Prostate gland (tissue), 2 donors: Measurements from ENCODE around the gene STAM. TPM values are rescaled to one million over a fixed set of nuclear protein-coding genes. Genes with fewer than 3 reads are reported as not detected.
"Not testable (repeated sequence)": the region's sequence is repeated elsewhere in the genome, so short reads cannot be mapped to it uniquely, and the experiment has no call there.

Experiments
- DNase-seq: peaks from one replicate; pipeline ENCODE4 v3.0.0-alpha.2; 2019; ENCODE audit warnings: low spot score
- H3K27ac ChIP-seq, 2 donors: fragments of 200-600 bp; sonication (generic); 2 replicates each; pipeline ENCODE4 v1.5.1; 2017 to 2019
- H3K27me3 ChIP-seq: fragments of 200-600 bp; sonication (generic); replicated peaks from 2 replicates; pipeline ENCODE4 v1.5.1; 2019; ENCODE audit not compliant: insufficient read depth
- H3K36me3 ChIP-seq, 2 donors: fragments of 200-600 bp; sonication (generic); 1 replicate in 1 of 2; 2 replicates in 1 of 2; pipeline versions ENCODE4 v1.5.1 to v1.8.1; 2017 to 2019
- H3K4me1 ChIP-seq: fragments of 200-600 bp; sonication (generic); replicated peaks from 2 replicates; pipeline ENCODE4 v1.5.1; 2019
- H3K4me3 ChIP-seq, 2 donors: fragments of 200-600 bp; sonication (generic); 2 replicates each; pipeline ENCODE4 v1.5.1; 2017 to 2019
- H3K9me3 ChIP-seq: fragments of 200-600 bp; sonication (generic); 2 replicates; pipeline ENCODE4 v1.5.1; 2017
- POLR2A ChIP-seq: fragments of 450-650 bp; IDR thresholded peaks from one replicate; pipeline ENCODE4 v1.6.1; 2016; ENCODE audit warnings: antibody characterized with exemption, mild to moderate bottlenecking
- POLR2AphosphoS5 ChIP-seq: sonication (generic); formaldehyde crosslinking; IDR thresholded peaks from one replicate; pipeline ENCODE4 v1.6.1; 2017; ENCODE audit warnings: antibody characterized with exemption
- WGBS: methylation state at CpG from one replicate; pipeline ENCODE4 v1.1.5; 2018; 5-methylcytosine and 5-hydroxymethylcytosine counted together
- intact Hi-C: fragments of 100-400 bp; cut with DNase I; formaldehyde crosslinking; loops from one replicate; pipeline ENCODE4 v1.14.2; 2022
- total RNA-seq, 2 donors: library from RNA; depleted of rRNA; stranded (reverse); fragments of >200 nt; gene quantifications; one replicate each; pipeline ENCODE4 v1.1.0, GENCODE V29; 2016
- TF ChIP-seq, protein P1 (sequence below), 4 experiments: fragments of 200-600 bp in 2 of 4; fragments of 450-650 bp in 2 of 4; sonication (generic) in 2 of 4; IDR thresholded peaks; 1 replicate in 3 of 4; 2 replicates in 1 of 4; pipeline ENCODE4 v1.5.1; 2016 to 2019; ENCODE audit warnings: antibody characterized with exemption in 4 of 4, mild to moderate bottlenecking in 2 of 4, moderate library complexity in 2 of 4

The STAM gene
- total RNA-seq, 2 donors from 2014 or later = 18.2 to 40.0 TPM

DNA sequence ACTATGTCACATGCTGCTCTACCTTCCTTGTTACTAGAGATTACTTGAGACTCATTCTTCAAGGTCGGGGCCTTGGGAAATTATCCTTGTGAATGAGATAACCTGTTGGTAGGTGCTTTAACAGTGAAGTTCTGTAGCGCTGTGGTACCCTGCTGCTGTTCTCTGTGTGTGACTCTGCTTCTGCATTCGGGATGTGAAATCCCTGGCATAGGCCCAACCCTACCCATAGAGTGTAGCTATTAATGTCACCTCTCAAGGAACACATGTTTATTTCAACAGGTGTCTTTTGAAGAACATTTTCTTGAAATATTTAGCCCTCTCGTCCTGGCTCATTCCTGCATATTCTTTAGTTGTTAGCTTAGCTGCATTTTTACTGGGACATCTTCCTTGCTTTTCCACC lies 66.2 kb downstream of the STAM start:
- DNase-seq = no peak
- Histone ChIP-seq H3K9me3 (no peaks in the 10 kb centered on the region), H3K4me1 (peaks cover 12% of the 10 kb centered on the region), H3K27me3 (no peaks in the 10 kb centered on the region), H3K27ac (peak overlapping the region; percentile 58 to 81), H3K4me3 (no peak overlapping the region), H3K36me3 (no peaks in the 10 kb centered on the region)
- TF ChIP-seq POLR2A = no peak
- TF ChIP-seq POLR2AphosphoS5 = no peak
- TF ChIP-seq, protein P1, sequence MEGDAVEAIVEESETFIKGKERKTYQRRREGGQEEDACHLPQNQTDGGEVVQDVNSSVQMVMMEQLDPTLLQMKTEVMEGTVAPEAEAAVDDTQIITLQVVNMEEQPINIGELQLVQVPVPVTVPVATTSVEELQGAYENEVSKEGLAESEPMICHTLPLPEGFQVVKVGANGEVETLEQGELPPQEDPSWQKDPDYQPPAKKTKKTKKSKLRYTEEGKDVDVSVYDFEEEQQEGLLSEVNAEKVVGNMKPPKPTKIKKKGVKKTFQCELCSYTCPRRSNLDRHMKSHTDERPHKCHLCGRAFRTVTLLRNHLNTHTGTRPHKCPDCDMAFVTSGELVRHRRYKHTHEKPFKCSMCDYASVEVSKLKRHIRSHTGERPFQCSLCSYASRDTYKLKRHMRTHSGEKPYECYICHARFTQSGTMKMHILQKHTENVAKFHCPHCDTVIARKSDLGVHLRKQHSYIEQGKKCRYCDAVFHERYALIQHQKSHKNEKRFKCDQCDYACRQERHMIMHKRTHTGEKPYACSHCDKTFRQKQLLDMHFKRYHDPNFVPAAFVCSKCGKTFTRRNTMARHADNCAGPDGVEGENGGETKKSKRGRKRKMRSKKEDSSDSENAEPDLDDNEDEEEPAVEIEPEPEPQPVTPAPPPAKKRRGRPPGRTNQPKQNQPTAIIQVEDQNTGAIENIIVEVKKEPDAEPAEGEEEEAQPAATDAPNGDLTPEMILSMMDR (IDR thresholded peaks at IDR 0.05) = no peak
- intact Hi-C loops = no loop called here
- WGBS = 61% methylated on average over 4 of the region's 4 CpGs

DNA sequence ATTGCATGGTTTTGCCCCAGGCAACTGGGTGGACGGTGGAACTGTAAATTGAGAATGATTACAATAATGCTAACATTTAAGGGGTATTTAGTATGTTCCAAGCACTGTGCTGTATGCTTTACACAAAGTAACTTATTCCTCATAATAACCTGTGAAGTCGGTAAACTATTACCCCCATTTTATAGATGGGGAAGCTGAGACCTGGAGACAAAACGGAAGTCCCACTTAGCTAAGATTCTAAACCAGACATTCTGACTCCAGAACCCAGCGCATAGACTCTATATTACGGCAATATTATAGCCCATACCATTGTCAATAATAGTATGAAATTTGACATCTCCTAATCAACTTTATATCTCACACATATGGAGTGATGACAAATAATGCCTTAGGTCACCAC lies 68.1 kb downstream of the STAM start:
- 96% methylated on average over 5 of the region's 5 CpGs for WGBS
- H3K27me3 ChIP-seq = no peaks in the 10 kb centered on the region
- intact Hi-C loops = no loop called here
- H3K4me1 ChIP-seq = peaks cover 12% of the 10 kb centered on the region
- DNase-seq = no peak
- TF ChIP-seq POLR2A (no peak), POLR2AphosphoS5 (no peak)
- TF ChIP-seq, protein P1 (IDR thresholded peaks at IDR 0.05) = no peak
- H3K9me3 ChIP-seq = no peaks in the 10 kb centered on the region
- H3K27ac ChIP-seq = no peak overlapping the region
- no peaks in the 10 kb centered on the region for H3K36me3 ChIP-seq
- H3K4me3 ChIP-seq = no peak overlapping the region

DNA sequence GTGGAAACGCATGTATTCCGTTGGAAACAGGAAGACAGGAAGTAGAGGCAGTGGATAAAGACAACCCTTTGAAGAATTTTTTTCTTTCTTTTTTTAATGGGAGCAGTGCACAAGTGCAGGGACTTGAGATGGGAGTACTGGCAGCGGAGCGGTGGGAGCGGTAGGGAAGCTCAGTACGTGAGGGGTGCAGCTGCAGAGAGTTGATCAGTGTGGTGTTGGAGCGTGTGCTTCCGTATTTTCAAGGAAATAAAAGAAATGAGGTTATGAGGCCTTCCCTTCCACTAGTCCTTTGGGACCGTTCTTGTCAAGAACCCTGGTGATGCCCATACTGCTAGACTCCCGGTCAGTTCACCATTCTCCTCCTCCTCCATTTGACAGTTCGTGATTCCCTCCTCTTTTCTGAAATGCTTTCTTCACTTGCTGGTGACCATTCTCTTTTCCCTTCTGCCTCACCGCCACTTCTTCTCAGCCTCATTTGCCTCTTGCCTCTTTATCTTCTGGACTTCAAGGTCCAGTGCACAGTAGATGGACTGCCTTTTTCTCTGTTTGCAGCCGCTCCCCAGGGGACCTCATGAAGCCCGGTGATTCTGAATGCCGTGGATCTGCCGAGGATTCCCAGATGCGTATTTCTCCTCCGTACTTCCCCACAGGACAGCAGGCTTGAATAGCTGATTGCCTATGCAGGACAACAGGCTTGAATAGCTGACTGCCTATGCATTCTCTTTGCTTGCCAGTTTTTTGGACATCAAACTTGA lies 68.9 kb downstream of the STAM start:
- Histone ChIP-seq H3K36me3 (no peaks in the 10 kb centered on the region), H3K4me3 (no peak overlapping the region), H3K27me3 (no peaks in the 10 kb centered on the region), H3K4me1 (peaks cover 12% of the 10 kb centered on the region), H3K9me3 (no peaks in the 10 kb centered on the region), H3K27ac (no peak overlapping the region)
- intact Hi-C loops = no loop called here
- no peak for TF ChIP-seq POLR2AphosphoS5
- TF ChIP-seq, protein P1 (IDR thresholded peaks at IDR 0.05) = no peak
- TF ChIP-seq POLR2A = no peak
- WGBS = 82% methylated on average over 18 of the region's 18 CpGs
- DNase-seq = no peak

DNA sequence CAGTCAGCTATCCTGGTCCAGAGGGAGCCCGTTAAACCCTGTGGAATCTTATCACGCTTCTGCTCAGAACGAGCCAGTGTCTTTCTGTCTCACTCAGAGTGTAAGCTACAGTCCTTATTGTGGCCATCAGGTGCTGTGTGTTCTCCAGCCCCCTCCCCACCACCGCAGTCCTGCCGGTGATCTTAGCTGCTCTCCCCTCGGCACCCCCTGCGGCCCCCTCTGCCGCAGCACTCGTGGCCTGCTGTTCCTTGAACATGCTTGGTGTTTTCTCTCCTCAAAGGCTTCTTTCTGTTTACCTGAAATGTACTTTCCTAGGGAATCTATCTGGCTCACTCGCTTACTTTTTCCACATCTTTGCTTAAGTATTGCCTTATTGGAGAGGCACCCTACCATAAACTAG lies 69.8 kb downstream of the STAM start:
- intact Hi-C loops = no loop called here
- no peak overlapping the region for H3K27ac ChIP-seq
- H3K4me1 ChIP-seq = peaks cover 10% of the 10 kb centered on the region
- no peak for TF ChIP-seq POLR2A
- TF ChIP-seq, protein P1 (IDR thresholded peaks at IDR 0.05) = no peak
- no peak overlapping the region for H3K4me3 ChIP-seq
- H3K36me3 ChIP-seq = no peaks in the 10 kb centered on the region
- 94% methylated on average over 10 of the region's 10 CpGs for WGBS
- H3K27me3 ChIP-seq = no peaks in the 10 kb centered on the region
- H3K9me3 ChIP-seq = no peaks in the 10 kb centered on the region
- DNase-seq = no peak

DNA sequence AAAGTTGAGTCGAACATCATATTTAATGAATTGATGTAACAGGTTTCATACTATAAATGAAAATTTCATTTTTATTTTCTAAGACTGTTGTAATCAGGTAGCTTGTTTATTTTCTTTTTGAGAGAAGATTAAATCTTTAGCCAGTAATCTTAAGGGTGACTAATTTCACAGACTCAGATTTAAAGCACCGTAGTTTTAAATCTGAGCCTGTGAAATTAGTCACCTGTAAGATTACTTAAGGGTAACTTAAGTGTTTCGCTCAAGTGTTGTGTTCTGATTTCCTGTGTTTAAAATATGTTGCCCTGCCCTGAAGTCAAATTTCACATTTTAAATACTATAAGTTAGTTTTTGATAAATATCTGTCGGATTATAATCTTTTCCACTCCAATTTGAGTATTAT lies 72.2 kb downstream of the STAM start:
- no peaks in the 10 kb centered on the region for H3K4me1 ChIP-seq
- intact Hi-C loops = no loop called here
- H3K4me3 ChIP-seq = no peak overlapping the region
- H3K36me3 ChIP-seq = no peaks in the 10 kb centered on the region
- H3K9me3 ChIP-seq = no peaks in the 10 kb centered on the region
- no peak for DNase-seq
- WGBS = 98% methylated on average over 4 of the region's 4 CpGs
- no peaks in the 10 kb centered on the region for H3K27me3 ChIP-seq
- H3K27ac ChIP-seq = no peak overlapping the region
- TF ChIP-seq, protein P1 (IDR thresholded peaks at IDR 0.05) = no peak
- TF ChIP-seq POLR2A (no peak), POLR2AphosphoS5 (no peak)

DNA sequence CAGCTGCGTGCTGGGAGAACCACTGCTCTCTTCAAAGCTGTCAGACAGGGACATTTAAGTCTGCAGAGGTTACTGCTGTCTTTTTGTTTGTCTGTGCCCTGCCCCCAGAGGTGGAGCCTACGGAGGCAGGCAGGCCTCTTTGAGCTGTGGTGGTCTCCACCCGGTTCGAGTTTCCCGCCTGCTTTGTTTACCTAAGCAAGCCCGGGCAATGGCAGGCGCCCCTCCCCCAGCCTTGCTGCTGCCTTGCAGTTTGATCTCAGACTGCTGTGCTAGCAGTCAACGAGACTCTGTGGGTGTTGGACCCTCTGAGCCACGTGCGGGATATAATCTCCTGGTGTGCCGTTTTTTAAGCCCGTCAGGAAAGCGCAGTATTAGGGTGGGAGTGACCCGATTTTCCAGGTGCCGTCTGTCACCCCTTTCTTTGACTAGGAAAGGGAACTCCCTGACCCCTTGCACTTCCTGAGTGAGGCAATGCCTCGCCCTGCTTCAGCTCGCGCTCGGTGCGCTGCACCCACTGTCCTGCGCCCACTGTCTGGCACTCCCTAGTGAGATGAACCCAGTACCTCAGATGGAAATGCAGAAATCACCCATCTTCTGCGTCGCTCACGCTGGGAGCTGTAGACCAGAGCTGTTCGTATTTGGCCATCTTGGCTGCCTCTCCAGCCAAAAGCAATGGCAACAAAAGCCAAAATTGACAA lies 78.5 kb downstream of the STAM start:
- intact Hi-C loops, DNase-seq, H3K36me3 ChIP-seq, H3K4me1 ChIP-seq, H3K27me3 ChIP-seq, H3K27ac ChIP-seq, H3K9me3 ChIP-seq, H3K4me3 ChIP-seq: not testable (repeated sequence)
- 91% methylated on average over 24 of the region's 25 CpGs for WGBS
